OCI-LY1 (cell line): ENCODE measurements around the gene COQ2.

Source experiments
- CTCF ChIP-seq: fragments of 200-600 bp; sonication (generic), shearing (Covaris generic); IDR thresholded peaks from 2 replicates; pipeline ENCODE4 v1.5.1; 2017; ENCODE audit warnings: mild to moderate bottlenecking, antibody characterized with exemption, low read length, moderate library complexity, mixed read lengths
- EZH2 ChIP-seq: fragments of 200-600 bp; sonication (generic), shearing (Covaris generic); IDR thresholded peaks from 2 replicates; pipeline ENCODE4 v1.8.0; 2017; ENCODE audit warnings: borderline replicate concordance, mixed run types, mild to moderate bottlenecking, antibody characterized with exemption, low read length, moderate library complexity, mixed read lengths

GRCh38 chr4:83272900-83273299 is 11.7 kb downstream of the COQ2 start:
- TF ChIP-seq CTCF (no peak), EZH2 (no peak)
